Thyroid gland (tissue), 4 donors: ENCODE measurements around the gene PCTP. TPM values are rescaled to one million over a fixed set of nuclear protein-coding genes. Genes with fewer than 3 reads are reported as not detected.

ENCODE experiments used
- DNase-seq, 2 donors: peaks; one replicate each; pipeline ENCODE4 v3.0.0-alpha.2; 2019
- H3K27ac ChIP-seq, 3 donors: fragments of 200-600 bp; sonication (generic); 1 replicate in 2 of 3; 2 replicates in 1 of 3; pipeline ENCODE4 v1.5.1; 2016 to 2019; ENCODE audit warnings: mild to moderate bottlenecking in 1 of 3, moderate library complexity in 1 of 3
- H3K27me3 ChIP-seq: fragments of 200-600 bp; sonication (generic); one replicate; pipeline ENCODE4 v1.5.1; 2019
- H3K36me3 ChIP-seq, 2 donors: fragments of 200-600 bp; sonication (generic); one replicate each; pipeline ENCODE4 v1.5.1; 2016 to 2019
- H3K4me1 ChIP-seq, 2 donors: fragments of 200-600 bp; sonication (generic); one replicate each; pipeline ENCODE4 v1.5.1; 2017 to 2019
- H3K4me3 ChIP-seq, 3 donors: fragments of 200-600 bp; sonication (generic); replicated peaks in 1 of 3; 1 replicate in 2 of 3; 2 replicates in 1 of 3; pipeline ENCODE4 v1.5.1; 2016; ENCODE audit warnings: mild to moderate bottlenecking in 1 of 3
- H3K9me3 ChIP-seq: fragments of 200-600 bp; sonication (generic); one replicate; pipeline ENCODE4 v1.5.1; 2017
- POLR2A ChIP-seq, 2 donors: fragments of 450-650 bp; IDR thresholded peaks; one replicate each; pipeline ENCODE4 v1.6.1; 2017; ENCODE audit warnings: antibody characterized with exemption in 2 of 2, mild to moderate bottlenecking in 2 of 2, moderate library complexity in 1 of 2
- WGBS, 2 donors: methylation state at CpG; one replicate each; pipeline ENCODE4 v1.1.5; 2017; 5-methylcytosine and 5-hydroxymethylcytosine counted together
- intact Hi-C: fragments of 100-400 bp; cut with DNase I; formaldehyde crosslinking; loops from one replicate; pipeline ENCODE4 v1.15.1; 2023
- total RNA-seq, 4 donors: library from RNA; depleted of rRNA; stranded (reverse); fragments of >200 nt; gene quantifications; one replicate each; pipeline ENCODE4 v1.2.3, GENCODE V29; 2016
- TF ChIP-seq, protein P1 (sequence below), 6 experiments: fragments of 200-600 bp in 3 of 6; fragments of 450-650 bp in 3 of 6; sonication (generic) in 3 of 6; IDR thresholded peaks; one replicate each; pipeline ENCODE4 v1.5.1; 2016 to 2019; ENCODE audit warnings: antibody characterized with exemption in 6 of 6, mild to moderate bottlenecking in 2 of 6, inconsistent platforms in 1 of 6, moderate library complexity in 1 of 6

The PCTP gene
- total RNA-seq, 4 donors from 2014 or later: 13.7 to 17.2 (median 14.8) TPM

DNA sequence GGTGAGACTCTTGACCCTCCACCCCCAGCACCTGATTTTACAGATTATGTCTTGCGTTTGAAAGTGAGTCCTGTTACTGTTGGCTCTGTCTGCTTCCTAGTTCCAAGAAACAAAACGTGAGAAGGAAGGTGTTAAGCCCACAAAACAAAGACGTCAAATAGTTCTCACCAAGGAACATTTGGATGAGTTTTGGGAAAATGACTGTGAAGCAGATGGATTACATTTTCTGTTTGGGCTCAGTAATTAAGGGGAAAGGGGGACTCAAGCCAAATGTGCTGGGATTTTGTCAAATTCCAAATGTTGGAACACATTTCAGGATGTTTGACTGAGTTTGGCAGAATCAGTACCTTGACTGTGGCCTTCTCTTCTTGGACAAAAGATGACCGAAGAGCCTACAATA lies 71.2 kb downstream of the PCTP start:
- no peaks in the 10 kb centered on the region for H3K27me3 ChIP-seq
- no peaks in the 10 kb centered on the region for H3K4me1 ChIP-seq
- H3K4me3 ChIP-seq: no peak overlapping the region
- no peak for DNase-seq
- no peak overlapping the region for H3K27ac ChIP-seq
- TF ChIP-seq, protein P1, sequence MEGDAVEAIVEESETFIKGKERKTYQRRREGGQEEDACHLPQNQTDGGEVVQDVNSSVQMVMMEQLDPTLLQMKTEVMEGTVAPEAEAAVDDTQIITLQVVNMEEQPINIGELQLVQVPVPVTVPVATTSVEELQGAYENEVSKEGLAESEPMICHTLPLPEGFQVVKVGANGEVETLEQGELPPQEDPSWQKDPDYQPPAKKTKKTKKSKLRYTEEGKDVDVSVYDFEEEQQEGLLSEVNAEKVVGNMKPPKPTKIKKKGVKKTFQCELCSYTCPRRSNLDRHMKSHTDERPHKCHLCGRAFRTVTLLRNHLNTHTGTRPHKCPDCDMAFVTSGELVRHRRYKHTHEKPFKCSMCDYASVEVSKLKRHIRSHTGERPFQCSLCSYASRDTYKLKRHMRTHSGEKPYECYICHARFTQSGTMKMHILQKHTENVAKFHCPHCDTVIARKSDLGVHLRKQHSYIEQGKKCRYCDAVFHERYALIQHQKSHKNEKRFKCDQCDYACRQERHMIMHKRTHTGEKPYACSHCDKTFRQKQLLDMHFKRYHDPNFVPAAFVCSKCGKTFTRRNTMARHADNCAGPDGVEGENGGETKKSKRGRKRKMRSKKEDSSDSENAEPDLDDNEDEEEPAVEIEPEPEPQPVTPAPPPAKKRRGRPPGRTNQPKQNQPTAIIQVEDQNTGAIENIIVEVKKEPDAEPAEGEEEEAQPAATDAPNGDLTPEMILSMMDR (IDR thresholded peaks at IDR 0.05): no peak
- no peak for TF ChIP-seq POLR2A (IDR thresholded peaks at IDR 0.05)
- intact Hi-C loops: no loop called here
- no peaks in the 10 kb centered on the region for H3K9me3 ChIP-seq
- 70 to 82% methylated on average over 4 of the region's 4 CpGs for WGBS, 2 donors
- no peaks in the 10 kb centered on the region for H3K36me3 ChIP-seq

DNA sequence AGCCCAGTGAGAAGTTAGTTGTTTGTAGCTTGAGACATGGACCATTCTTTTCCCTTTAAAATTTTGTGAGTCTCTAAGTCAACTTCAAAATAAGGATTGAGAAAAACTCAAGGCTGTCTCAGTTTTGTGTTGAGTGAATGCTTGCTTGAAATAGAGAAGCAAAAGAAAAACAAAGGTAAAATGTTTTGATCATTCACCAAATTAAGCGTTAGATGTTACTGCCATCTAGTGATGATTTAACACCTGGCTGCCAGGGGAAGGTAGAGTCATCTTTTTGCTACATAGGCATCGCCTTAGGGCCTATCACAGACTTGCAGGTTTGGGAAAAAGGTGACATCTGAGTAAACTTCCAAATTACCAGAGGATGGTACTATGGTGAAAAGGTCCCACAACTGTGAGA lies 74.4 kb downstream of the PCTP start:
- H3K4me1 ChIP-seq: no peaks in the 10 kb centered on the region
- H3K27ac ChIP-seq: no peak overlapping the region
- no peak overlapping the region for H3K4me3 ChIP-seq
- intact Hi-C loops: no loop called here
- no peaks in the 10 kb centered on the region for H3K36me3 ChIP-seq
- H3K9me3 ChIP-seq: no peaks in the 10 kb centered on the region
- no peaks in the 10 kb centered on the region for H3K27me3 ChIP-seq
- no peak for DNase-seq
- WGBS, 2 donors: 41 to 45% methylated on average over 2 of the region's 2 CpGs
- TF ChIP-seq, protein P1 (IDR thresholded peaks at IDR 0.05): peak in 4 of 6 experiments; percentile 11 to 43 (median 38)
- TF ChIP-seq POLR2A (IDR thresholded peaks at IDR 0.05): no peak

Other genes starting within 250 kb of the PCTP start
- not detected for gene SMIM36, start 239.6 kb upstream of the PCTP start, total RNA-seq
- gene TMEM100, start 28.2 kb upstream of the PCTP start, total RNA-seq: 10 to 100 TPM in 1 of 4 donors, 1 to 10 TPM in 3; 2.5 to 12.9 (median 6.4) TPM